GM19099 (cell line): ENCODE data around the gene CDH1.

Experiments used
- POLR2A ChIP-seq: IDR thresholded peaks from 3 replicates; pipeline ENCODE4 v1.6.1; 2011; ENCODE audit warnings: low read depth; ENCODE audit not compliant: insufficient read length; ENCODE audit errors: extremely low read depth

Gene CDH1

DNA sequence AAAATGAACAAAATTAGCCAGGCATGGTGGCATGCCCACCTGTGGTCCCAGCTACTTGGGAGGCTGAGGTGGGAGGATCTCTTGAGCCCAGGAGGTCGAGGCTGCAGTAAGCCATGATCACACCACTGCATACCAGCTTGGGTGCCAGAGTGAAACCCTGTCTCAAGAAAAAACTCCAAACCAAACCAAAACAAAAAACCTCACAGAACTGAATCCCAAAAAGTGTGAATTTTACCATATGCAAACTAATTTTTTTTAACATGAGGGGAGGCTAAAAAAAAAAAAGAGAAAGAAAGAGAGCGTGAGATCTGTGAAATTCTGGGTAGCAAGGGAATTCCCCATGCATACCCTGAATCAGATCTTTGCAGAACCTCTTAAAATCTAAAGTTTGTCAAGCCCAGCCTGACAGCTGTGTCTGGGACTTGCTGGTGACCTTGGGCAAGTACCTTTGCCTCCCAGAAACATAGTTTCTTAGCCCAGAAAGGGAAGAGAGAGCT lies 17.1 kb upstream of the CDH1 start:
- no peak for TF ChIP-seq POLR2A

DNA sequence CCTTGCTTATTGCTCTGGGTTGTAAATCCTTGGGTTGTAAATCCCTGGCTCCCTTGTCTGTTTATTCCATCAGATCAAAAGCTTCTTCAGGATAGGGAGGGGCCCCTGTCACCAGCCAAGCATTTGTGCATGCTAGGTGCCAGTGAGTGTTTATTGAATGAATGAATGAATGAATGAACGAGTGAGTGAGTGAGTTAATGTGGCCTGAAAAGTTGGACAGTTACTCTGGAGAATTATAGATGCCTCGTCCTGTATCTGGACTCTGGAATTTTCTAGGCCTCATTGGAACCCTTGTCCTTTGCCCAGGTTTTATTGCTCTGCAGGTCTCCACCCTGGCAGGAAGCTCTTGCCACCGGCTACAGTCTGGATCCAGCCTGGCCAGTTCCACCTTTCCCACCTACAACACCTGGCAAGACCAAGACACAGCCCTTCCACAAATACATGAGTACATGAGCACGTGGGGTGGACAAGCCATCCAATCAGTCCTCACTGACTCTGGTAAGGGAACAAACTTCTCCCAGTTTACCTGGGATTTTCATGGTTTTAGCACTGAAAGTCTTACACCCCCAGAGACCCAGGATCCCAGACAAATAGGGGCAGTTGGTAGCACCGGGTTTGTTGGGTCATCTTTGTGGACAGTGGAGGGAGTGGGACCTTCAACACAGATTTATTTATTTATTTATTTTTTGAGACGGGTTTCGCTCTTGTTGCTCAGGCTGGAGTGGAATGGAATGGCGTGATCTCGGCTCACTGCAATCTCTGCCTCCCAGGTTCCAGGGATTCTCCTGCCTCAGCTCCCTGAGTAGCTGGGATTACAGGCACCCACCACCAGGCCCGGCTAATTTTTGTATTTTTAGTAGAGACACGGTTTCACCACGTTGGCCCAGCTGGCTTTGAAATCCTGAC lies 14.7 kb upstream of the CDH1 start:
- no peak for TF ChIP-seq POLR2A

DNA sequence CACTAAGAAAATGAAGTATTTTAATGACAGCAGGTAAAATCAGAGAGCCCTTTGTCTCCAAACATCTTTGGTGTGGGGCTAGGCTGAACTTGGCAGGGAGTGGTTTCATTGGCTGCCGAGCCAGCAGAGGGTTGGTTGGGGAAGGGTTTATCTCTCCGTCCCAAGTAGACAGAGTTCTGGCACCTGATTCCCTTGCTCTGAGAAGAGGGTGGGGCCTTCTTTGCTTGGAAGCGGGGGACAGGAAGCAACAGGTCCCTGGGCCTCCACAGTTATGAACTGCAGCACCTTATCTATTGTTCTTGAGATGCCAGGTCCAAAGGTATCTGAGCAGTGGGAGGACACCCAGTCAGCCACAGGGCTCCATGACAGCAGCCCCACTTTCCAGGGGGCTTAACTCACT lies 12.3 kb upstream of the CDH1 start:
- no peak for TF ChIP-seq POLR2A

DNA sequence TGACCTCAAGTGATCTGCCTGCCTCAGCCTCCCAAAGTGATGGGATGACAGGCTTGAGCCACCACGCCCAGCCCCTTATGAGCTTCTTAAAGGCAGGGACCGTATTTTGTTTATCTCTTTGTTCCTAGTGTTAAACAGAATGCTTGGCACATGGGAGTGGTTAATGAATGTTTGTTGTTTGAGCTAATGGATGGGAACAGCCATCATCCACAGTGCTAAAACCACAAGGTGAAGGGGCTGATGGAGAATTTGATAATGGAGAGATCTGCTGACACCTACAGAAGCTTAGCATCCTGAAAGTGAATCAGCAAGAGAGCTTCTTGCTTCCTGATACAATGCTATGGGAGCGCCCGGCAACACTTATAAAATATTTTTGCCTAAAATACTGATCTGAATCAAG lies 8.6 kb upstream of the CDH1 start:
- TF ChIP-seq POLR2A: no peak

DNA sequence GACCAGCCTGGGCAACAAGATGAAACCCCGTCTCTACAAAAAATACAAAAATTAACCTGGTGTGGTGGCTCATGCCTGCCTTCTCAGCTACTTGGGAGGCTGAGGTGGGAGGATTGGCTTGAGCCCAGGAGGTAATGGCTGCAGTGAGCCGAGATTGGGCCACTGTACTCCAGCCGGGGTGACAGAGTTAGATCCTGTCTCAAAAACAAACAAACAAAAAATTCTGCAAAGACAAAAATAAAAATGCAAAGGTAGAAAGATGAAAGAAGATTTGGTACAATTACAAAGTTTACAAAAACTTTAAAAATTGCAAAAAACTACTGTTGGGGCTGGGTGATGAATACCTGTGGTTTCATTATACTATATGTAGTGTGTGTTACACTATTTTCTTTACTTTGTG lies 5.5 kb upstream of the CDH1 start:
- no peak for TF ChIP-seq POLR2A

DNA sequence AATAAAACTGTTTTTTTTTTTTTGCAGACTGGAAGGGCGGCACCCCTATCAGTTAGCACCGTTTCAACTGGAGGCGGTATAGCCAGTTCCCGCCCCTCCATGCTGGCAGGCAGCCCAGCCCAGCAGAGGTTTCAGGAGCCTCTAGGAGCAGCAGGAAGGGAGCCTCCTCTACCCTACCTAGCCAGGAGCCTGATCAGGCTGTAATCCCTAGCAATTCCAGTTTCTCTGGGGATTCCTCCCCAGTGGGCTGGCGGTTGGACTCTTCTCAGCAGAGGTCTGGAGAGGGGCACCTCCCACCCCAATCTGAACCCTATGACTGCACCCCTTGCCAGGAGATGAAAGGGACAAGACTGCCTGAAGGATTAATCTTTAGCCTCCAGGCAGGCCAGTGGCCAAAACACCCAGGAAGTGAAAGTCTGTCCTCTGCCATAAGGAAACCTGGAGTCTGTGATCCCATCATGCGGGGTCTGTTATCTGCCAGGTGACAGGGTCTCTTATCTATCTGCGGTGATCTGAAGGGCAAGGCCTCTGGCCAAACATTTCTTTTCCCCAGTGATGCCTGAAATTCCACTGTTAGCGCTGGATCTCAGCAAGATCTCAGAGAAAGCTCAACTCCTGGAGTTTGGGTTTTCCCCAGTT lies 4.9 kb upstream of the CDH1 start:
- TF ChIP-seq POLR2A: no peak

DNA sequence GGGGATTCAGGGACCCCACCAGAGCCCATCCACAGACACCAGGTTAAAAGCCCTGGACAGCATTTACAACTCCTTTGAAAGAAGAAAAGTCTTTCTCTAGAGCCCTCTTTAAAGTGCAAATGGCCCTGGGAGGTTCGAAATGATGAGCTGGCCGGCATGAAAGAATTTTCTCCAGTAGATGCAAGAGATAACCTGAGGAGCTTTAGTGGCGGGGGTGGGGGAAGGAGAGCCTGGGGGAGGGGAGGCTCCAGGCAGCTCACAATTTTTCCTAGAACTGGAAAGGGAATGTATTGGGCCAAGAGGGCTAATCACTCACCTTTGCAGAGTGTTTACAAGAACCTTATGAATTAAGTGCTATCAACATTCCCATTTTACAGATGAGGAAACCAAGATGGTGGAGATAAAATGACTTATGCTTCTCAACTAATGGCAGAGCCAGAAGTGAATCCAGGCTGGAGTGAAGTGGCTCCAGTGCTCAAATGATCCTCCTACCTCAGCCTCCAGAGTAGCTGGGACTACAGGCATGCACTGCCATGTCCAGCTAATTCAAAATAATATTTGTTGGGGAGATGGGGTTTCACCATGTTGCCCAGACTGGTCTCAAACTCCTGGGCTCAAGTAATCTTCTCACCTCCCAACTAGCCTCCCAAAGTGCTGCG lies 4.2 kb upstream of the CDH1 start:
- no peak for TF ChIP-seq POLR2A

DNA sequence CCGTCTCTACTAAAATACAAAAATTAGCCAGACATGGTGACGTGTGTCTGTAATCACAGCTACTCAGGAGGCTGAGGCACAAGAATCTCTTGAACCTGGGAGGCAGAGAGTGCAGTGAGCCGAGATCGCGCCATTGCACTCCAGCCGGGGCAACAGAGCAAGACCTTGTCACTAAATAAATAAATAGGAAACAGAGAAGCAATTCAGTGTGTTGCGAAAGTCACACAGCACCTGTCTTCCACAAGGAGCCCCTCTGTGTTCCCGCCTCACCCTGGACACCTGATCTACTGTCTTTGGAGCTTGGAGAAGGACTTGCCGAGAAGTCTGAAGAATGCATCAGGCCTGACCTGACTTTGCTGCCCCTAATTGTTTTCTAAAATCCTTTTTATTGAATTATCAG lies 3.5 kb upstream of the CDH1 start:
- TF ChIP-seq POLR2A: no peak

DNA sequence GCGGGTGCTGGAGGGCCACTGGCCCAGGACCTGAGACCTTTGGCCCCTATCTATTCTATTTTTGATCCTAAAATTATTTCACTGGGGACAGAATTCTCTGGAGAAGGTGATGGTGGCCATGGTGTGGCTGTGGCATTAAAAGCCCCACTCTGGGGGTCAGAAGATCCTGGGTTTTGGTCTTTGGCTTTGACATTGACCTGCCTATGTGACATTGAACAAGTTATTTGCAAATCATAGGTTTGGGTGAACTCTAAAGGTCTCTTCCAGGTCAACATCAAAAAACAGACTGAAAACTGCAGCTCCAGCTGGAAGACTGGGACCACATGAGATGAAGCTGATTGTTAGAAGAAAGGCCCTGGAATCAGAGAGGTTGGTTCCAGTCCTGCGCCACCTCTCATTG lies 2.3 kb upstream of the CDH1 start:
- TF ChIP-seq POLR2A: no peak

DNA sequence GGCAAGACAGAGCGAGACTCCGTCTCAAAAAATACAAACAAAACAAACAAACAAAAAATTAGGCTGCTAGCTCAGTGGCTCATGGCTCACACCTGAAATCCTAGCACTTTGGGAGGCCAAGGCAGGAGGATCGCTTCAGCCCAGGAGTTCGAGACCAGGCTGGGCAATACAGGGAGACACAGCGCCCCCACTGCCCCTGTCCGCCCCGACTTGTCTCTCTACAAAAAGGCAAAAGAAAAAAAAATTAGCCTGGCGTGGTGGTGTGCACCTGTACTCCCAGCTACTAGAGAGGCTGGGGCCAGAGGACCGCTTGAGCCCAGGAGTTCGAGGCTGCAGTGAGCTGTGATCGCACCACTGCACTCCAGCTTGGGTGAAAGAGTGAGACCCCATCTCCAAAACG lies 531 bp upstream of the CDH1 start:
- TF ChIP-seq POLR2A: no peak

DNA sequence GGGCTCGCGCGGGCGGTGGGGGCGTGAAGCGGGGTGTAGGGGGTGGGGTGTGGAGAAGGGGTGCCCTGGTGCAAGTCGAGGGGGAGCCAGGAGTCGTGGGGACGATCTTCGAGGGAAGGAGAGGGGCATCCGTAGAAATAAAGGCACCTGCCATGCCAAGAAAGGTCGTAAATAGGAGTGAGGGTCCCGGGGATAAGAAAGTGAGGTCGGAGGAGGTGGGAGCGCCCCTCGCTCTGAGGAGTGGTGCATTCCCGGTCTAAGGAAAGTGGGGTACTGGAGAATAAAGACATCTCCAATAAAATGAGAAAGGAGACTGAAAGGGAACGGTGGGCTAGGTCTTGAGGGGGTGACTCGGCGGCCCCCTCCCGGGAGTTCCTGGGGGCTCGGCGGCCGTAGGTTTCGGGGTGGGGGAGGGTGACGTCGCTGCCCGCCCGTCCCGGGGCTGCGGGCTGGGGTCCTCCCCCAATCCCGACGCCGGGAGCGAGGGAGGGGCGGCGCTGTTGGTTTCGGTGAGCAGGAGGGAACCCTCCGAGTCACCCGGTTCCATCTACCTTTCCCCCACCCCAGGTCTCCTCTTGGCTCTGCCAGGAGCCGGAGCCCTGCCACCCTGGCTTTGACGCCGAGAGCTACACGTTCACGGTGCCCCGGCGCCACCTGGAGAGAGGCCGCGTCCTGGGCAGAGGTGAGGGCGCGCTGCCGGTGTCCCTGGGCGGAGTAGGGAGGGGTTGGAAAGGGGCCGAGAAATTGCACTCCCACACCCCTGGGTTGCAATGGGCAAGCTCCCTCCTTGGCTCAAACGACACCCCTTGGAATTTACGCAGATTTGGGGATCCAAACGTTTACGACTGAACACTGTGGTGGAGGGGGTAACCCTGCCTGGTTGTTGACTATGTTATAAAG lies 888 bp downstream of the CDH1 start:
- no peak for TF ChIP-seq POLR2A

DNA sequence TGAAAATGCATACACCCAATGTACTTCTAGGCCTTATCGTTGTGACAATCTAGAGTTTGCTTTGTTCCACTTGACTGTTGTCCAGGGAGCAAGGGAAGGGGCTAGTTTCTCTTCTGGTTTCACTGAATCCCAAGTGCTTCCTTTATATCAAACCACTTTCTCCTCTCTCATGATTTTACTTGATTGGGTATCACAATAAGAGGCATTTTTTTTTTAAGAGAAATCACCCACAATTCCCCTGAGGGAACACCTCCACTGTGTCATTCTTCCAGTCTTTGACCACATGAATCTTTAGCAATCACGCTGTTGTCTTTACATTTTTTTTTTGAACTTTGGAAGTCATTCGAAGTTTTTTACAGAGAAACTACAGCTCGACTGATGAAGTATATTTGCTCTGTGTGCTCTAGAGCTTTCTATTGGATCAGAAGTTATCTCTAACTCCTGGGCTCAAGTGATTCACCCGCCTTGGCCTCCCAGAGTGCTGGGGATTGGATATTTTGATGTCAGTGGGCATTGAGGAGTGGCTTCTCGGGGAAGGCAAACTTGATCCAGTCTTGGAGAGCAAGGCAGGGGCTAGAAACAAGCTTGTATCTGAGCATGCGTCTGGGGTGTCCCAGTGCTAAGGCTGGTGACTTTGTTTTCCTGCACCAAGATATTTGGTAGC lies 3.0 kb downstream of the CDH1 start:
- no peak for TF ChIP-seq POLR2A

DNA sequence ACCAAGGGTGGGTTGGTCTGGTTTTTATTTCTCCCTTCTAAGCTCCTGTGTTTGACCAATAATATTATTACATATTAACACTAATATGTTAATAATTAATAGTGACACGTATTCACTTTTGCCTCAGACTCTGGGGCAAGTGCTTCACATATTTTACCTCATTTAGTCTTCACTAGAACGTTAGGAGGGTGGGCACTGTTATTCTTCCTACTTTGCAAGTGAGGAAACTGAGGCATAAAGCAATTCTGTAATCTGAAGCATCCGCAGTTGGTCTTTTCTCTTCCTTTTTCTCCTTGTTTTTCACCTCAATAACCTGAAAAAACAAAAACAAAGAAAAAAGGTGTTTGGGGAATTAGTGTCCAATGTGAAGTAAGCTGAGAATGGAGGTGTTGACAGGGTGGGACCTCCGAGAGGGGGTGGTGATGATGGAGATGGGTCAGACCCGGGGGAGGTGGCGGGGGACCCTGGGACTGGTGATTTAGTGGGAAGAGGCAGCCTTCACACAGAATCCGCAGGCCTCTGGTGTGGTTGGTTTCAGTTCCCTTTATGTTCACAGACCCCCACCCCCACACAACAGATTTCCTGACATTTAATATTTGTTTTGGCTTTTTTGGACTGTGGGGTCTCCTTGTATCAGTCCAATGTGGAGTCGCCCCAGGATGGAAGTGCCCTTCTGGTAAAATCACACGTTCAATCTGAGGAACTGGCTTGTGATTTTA lies 3.7 kb downstream of the CDH1 start:
- TF ChIP-seq POLR2A: no peak

DNA sequence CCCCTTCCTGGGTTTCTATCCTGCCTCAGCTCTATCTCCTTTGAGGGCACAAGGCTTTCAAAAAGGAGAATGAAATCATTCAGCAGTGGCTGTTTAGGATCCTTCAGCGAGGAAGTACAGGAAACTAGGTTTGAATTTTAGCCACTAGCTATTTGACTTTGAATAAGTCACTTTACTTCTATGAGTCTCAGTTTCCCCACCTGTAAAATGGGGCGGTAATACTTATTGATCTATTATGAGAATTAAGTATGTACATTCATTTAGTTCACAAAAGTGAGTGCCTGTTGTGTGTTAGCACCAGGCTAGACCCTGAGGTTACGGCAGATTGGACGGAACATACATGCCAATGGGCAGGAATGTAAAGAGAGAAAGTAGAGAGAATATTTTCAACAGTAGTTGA lies 6.6 kb downstream of the CDH1 start:
- TF ChIP-seq POLR2A: no peak
